ENCODE measurements around the gene PRICKLE2. TPM values are rescaled to one million over a fixed set of nuclear protein-coding genes. Genes with fewer than 3 reads are reported as not detected.

PRICKLE2 gene
- total and polyA plus RNA-seq, 2 experiments from 2014 or later: 1.1 to 12.5 TPM

DNA sequence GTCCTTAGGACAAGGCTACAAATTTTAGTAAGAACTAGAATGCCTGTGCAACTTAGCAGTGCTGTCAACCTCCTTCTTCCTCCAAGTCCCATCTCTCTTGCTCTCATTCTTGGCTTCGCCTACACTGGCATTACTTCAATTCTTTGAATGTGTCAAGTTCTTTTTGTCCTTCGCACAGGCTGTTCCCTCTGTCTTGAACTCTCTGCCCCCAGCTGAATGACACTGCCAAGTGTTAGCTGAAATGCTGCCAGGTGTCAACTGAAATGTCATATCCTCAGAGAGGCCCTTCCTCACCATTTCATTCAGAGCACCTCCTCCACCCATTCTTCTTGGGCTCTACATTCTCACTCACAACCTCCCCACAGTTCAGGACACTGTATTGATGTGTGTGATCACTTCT, 153.1 kb downstream of the PRICKLE2 start:
- Histone ChIP-seq H3K27me3 (ENCODE audit: insufficient read depth) (no peaks in the 10 kb centered on the region), H2AFZ (no peak overlapping the region), H3F3A (replicated peaks; ENCODE audit: low read depth) (no peaks in the 10 kb centered on the region), H3K27ac (ENCODE audit: low read depth) (no peak overlapping the region), H3K36me3 (ENCODE audit: insufficient read depth) (no peaks in the 10 kb centered on the region), H4K20me1 (replicated peaks; ENCODE audit: insufficient read depth) (no peaks in the 10 kb centered on the region), H3K4me2 (no peak overlapping the region), H3K4me3 (no peak overlapping the region), H3K4me1 (ENCODE audit: insufficient read depth) (no peaks in the 10 kb centered on the region), H3K79me2 (replicated peaks; ENCODE audit: insufficient read depth) (no peaks in the 10 kb centered on the region), H3K9me2 (ENCODE audit: insufficient read depth) (peaks cover 7% of the 10 kb centered on the region; the same call in 1 of the 2 replicates)
- Mint-ChIP-seq H3K27me3 (ENCODE audit: insufficient read depth, low read depth, poor library complexity) (peaks cover 1% of the 10 kb centered on the region), H3K36me3 (ENCODE audit: low read depth) (no peaks in the 10 kb centered on the region), H3K4me3 (no peak overlapping the region), H3K4me1 (peaks cover 5% of the 10 kb centered on the region; the same call in 2 of the 3 replicates), H3K9me3 (no peaks in the 10 kb centered on the region), H3K27ac (no peak overlapping the region)
- TF ChIP-seq JUNB (IDR thresholded peaks at IDR 0.05; ENCODE audit: unreplicated experiment) (no peak), EZH2phosphoT487 (IDR thresholded peaks at IDR 0.05; ENCODE audit: unreplicated experiment) (no peak), CREB1 (CRISPR knock-in tag; IDR thresholded peaks at IDR 0.05; ENCODE audit: low read depth) (no peak), NANOG (IDR thresholded peaks at IDR 0.05; ENCODE audit: borderline replicate concordance) (no peak), ZNF331 (CRISPR knock-in tag; IDR thresholded peaks at IDR 0.05; ENCODE audit: low read depth) (no peak), EZH2 (IDR thresholded peaks at IDR 0.05; ENCODE audit: low read depth, unreplicated experiment) (no peak), STAT1 (IDR thresholded peaks at IDR 0.05; ENCODE audit: unreplicated experiment) (no peak), POLR2AphosphoS5 (IDR thresholded peaks at IDR 0.05; ENCODE audit: low read depth) (no peak), ZNF114 (CRISPR knock-in tag; IDR thresholded peaks at IDR 0.05) (no peak)
- TF ChIP-seq, protein P1, sequence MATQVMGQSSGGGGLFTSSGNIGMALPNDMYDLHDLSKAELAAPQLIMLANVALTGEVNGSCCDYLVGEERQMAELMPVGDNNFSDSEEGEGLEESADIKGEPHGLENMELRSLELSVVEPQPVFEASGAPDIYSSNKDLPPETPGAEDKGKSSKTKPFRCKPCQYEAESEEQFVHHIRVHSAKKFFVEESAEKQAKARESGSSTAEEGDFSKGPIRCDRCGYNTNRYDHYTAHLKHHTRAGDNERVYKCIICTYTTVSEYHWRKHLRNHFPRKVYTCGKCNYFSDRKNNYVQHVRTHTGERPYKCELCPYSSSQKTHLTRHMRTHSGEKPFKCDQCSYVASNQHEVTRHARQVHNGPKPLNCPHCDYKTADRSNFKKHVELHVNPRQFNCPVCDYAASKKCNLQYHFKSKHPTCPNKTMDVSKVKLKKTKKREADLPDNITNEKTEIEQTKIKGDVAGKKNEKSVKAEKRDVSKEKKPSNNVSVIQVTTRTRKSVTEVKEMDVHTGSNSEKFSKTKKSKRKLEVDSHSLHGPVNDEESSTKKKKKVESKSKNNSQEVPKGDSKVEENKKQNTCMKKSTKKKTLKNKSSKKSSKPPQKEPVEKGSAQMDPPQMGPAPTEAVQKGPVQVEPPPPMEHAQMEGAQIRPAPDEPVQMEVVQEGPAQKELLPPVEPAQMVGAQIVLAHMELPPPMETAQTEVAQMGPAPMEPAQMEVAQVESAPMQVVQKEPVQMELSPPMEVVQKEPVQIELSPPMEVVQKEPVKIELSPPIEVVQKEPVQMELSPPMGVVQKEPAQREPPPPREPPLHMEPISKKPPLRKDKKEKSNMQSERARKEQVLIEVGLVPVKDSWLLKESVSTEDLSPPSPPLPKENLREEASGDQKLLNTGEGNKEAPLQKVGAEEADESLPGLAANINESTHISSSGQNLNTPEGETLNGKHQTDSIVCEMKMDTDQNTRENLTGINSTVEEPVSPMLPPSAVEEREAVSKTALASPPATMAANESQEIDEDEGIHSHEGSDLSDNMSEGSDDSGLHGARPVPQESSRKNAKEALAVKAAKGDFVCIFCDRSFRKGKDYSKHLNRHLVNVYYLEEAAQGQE (IDR thresholded peaks at IDR 0.05; ENCODE audit: unreplicated experiment): no peak
- TF ChIP-seq, protein P2, sequence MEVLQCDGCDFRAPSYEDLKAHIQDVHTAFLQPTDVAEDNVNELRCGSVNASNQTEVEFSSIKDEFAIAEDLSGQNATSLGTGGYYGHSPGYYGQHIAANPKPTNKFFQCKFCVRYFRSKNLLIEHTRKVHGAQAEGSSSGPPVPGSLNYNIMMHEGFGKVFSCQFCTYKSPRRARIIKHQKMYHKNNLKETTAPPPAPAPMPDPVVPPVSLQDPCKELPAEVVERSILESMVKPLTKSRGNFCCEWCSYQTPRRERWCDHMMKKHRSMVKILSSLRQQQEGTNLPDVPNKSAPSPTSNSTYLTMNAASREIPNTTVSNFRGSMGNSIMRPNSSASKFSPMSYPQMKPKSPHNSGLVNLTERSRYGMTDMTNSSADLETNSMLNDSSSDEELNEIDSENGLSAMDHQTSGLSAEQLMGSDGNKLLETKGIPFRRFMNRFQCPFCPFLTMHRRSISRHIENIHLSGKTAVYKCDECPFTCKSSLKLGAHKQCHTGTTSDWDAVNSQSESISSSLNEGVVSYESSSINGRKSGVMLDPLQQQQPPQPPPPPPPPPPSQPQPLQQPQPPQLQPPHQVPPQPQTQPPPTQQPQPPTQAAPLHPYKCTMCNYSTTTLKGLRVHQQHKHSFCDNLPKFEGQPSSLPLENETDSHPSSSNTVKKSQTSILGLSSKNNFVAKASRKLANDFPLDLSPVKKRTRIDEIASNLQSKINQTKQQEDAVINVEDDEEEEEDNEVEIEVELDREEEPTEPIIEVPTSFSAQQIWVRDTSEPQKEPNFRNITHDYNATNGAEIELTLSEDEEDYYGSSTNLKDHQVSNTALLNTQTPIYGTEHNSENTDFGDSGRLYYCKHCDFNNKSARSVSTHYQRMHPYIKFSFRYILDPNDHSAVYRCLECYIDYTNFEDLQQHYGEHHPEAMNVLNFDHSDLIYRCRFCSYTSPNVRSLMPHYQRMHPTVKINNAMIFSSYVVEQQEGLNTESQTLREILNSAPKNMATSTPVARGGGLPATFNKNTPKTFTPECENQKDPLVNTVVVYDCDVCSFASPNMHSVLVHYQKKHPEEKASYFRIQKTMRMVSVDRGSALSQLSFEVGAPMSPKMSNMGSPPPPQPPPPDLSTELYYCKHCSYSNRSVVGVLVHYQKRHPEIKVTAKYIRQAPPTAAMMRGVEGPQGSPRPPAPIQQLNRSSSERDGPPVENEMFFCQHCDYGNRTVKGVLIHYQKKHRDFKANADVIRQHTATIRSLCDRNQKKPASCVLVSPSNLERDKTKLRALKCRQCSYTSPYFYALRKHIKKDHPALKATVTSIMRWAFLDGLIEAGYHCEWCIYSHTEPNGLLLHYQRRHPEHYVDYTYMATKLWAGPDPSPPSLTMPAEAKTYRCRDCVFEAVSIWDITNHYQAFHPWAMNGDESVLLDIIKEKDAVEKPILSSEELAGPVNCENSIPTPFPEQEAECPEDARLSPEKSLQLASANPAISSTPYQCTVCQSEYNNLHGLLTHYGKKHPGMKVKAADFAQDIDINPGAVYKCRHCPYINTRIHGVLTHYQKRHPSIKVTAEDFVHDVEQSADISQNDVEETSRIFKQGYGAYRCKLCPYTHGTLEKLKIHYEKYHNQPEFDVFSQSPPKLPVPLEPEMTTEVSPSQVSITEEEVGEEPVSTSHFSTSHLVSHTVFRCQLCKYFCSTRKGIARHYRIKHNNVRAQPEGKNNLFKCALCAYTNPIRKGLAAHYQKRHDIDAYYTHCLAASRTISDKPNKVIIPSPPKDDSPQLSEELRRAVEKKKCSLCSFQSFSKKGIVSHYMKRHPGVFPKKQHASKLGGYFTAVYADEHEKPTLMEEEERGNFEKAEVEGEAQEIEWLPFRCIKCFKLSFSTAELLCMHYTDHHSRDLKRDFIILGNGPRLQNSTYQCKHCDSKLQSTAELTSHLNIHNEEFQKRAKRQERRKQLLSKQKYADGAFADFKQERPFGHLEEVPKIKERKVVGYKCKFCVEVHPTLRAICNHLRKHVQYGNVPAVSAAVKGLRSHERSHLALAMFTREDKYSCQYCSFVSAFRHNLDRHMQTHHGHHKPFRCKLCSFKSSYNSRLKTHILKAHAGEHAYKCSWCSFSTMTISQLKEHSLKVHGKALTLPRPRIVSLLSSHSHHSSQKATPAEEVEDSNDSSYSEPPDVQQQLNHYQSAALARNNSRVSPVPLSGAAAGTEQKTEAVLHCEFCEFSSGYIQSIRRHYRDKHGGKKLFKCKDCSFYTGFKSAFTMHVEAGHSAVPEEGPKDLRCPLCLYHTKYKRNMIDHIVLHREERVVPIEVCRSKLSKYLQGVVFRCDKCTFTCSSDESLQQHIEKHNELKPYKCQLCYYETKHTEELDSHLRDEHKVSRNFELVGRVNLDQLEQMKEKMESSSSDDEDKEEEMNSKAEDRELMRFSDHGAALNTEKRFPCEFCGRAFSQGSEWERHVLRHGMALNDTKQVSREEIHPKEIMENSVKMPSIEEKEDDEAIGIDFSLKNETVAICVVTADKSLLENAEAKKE (CRISPR knock-in tag; IDR thresholded peaks at IDR 0.05): no peak
- TF ChIP-seq, protein P3, sequence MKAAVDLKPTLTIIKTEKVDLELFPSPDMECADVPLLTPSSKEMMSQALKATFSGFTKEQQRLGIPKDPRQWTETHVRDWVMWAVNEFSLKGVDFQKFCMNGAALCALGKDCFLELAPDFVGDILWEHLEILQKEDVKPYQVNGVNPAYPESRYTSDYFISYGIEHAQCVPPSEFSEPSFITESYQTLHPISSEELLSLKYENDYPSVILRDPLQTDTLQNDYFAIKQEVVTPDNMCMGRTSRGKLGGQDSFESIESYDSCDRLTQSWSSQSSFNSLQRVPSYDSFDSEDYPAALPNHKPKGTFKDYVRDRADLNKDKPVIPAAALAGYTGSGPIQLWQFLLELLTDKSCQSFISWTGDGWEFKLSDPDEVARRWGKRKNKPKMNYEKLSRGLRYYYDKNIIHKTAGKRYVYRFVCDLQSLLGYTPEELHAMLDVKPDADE (IDR thresholded peaks at IDR 0.05): no peak
- TF ChIP-seq, protein P4, sequence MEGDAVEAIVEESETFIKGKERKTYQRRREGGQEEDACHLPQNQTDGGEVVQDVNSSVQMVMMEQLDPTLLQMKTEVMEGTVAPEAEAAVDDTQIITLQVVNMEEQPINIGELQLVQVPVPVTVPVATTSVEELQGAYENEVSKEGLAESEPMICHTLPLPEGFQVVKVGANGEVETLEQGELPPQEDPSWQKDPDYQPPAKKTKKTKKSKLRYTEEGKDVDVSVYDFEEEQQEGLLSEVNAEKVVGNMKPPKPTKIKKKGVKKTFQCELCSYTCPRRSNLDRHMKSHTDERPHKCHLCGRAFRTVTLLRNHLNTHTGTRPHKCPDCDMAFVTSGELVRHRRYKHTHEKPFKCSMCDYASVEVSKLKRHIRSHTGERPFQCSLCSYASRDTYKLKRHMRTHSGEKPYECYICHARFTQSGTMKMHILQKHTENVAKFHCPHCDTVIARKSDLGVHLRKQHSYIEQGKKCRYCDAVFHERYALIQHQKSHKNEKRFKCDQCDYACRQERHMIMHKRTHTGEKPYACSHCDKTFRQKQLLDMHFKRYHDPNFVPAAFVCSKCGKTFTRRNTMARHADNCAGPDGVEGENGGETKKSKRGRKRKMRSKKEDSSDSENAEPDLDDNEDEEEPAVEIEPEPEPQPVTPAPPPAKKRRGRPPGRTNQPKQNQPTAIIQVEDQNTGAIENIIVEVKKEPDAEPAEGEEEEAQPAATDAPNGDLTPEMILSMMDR (conservative IDR thresholded peaks at IDR 0.05; ENCODE audit: low read depth in 2 of 2): no peak
- no peak for DNase-seq (ENCODE audit: low spot score)
- no peak for ATAC-seq

Data from GM23338 (cell line).